Ovary (tissue), 9 donors: Measurements from ENCODE around the gene RSRC1. TPM values are rescaled to one million over a fixed set of nuclear protein-coding genes. Genes with fewer than 3 reads are reported as not detected.
"Not testable (repeated sequence)": the region's sequence is repeated elsewhere in the genome, so short reads cannot be mapped to it uniquely, and the experiment has no call there.

Experiments used
- DNase-seq, 5 donors: peaks; one replicate each; pipeline ENCODE4 v3.0.0-alpha.2; 2019 to 2020
- H3K27ac ChIP-seq, 2 donors: fragments of 200-600 bp; one replicate each; pipeline versions ENCODE4 v1.5.1 to v1.8.0; 2019 to 2022
- H3K27me3 ChIP-seq: fragments of 200-600 bp; one replicate; pipeline ENCODE4 v1.8.0; 2022
- H3K36me3 ChIP-seq: fragments of 200-600 bp; sonication (generic); one replicate; pipeline ENCODE4 v1.5.1; 2019
- H3K4me1 ChIP-seq: one replicate; pipeline ENCODE4 v1.8.1; 2013; ENCODE audit warnings: mild to moderate bottlenecking, moderate library complexity; ENCODE audit not compliant: insufficient read depth
- H3K4me3 ChIP-seq: fragments of 200-600 bp; sonication (generic); one replicate; pipeline ENCODE4 v1.5.1; 2017
- H3K9me3 ChIP-seq, 2 donors: fragments of 200-600 bp in 1 of 2; sonication (generic) in 1 of 2; one replicate each; pipeline versions ENCODE4 v1.5.1 to v1.8.1; 2013 to 2019; ENCODE audit warnings: mild to moderate bottlenecking in 1 of 2, moderate library complexity in 1 of 2
- EP300 ChIP-seq: sonication (generic); formaldehyde crosslinking; IDR thresholded peaks from one replicate; pipeline ENCODE4 v1.6.1; 2017; ENCODE audit warnings: antibody characterized with exemption
- POLR2A ChIP-seq: fragments of 450-650 bp; IDR thresholded peaks from one replicate; pipeline ENCODE4 v1.6.1; 2017; ENCODE audit warnings: antibody characterized with exemption, mild to moderate bottlenecking, moderate library complexity
- WGBS, 3 donors: extraction: QIAGEN DNeasy Blood & Tissue Kit in 1 of 3; methylation state at CpG; one replicate each; pipeline versions ENCODE4 v1.1.5 to v1.1.7; 2013 to 2017; 5-methylcytosine and 5-hydroxymethylcytosine counted together
- intact Hi-C, 4 donors: fragments of 100-400 bp; cut with DNase I; formaldehyde crosslinking; loops; one replicate each; pipeline versions ENCODE4 v1.11.0 to v1.15.1; 2022 to 2023
- polyA plus RNA-seq, 2 donors: library from polyadenylated mRNA; stranded (reverse); fragments of 200-250 nt in 1 of 2; fragments of 350-450 nt in 1 of 2; fragmentation: Illumina TruSeq in 1 of 2; extraction: RNeasy Lipid Tissue Mini Kit (QIAGEN cat#74804) in 1 of 2; gene quantifications; one replicate each; pipeline ENCODE4 v1.2.3, GENCODE V29; 2013 to 2014
- total RNA-seq, 7 donors: library from RNA; depleted of rRNA in 2 of 7; stranded (reverse); fragments of >200 nt in 2 of 7; fragmentation: NEBNext Ultra II Directional in 3 of 7; extraction: Animal tissue kit (Norgen Biotek cat#: 25700) in 3 of 7; gene quantifications; one replicate each; pipeline versions ENCODE4 v1.1.0 to v1.2.4, GENCODE V29; 2016 to 2023
- TF ChIP-seq, protein P1 (sequence below), 3 donors: fragments of 450-650 bp in 2 of 3; fragments of 200-600 bp in 1 of 3; IDR thresholded peaks; one replicate each; pipeline versions ENCODE4 v1.5.1 to v1.8.0; 2016 to 2022; ENCODE audit warnings: antibody characterized with exemption in 3 of 3, mild to moderate bottlenecking in 1 of 3
- donor health status: DM: no; HTN: no; CAD: no; lungs with moderate emphysema.
- donor health status: DM: no; HTN: no; CAD: no.
- donor health status: Bipolar disorder and iron deficiency.
- donor health status: DM: yes; HTN: yes; CAD: no.
- donor health status: DM: no; HTN: no; CAD: no.
- donor health status: DM: yes; HTN: yes; CAD: no.

Gene RSRC1
- total and polyA plus RNA-seq, 9 donors, result 13.4 to 45.1 (median 31.8) TPM

DNA sequence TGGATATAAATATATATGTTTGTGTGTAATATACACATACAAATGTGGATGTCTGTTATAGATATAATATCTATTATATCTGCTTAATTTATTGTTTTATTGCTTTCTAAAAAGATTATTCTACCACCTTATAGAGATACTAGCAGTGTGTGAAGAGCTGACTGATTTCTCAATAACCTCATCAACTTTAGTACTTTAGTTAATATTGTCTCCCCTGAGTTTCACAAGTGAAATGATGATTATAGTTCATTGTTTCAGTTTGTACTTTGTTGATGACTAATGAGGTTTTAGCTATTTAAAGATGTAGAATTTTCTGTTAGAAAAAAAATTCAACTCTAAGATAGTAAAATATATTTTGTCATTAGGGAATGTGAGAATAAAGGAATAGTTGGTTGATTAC, 11.4 kb downstream of the RSRC1 start:
- no peak overlapping the region for H3K27ac ChIP-seq
- TF ChIP-seq, protein P1, sequence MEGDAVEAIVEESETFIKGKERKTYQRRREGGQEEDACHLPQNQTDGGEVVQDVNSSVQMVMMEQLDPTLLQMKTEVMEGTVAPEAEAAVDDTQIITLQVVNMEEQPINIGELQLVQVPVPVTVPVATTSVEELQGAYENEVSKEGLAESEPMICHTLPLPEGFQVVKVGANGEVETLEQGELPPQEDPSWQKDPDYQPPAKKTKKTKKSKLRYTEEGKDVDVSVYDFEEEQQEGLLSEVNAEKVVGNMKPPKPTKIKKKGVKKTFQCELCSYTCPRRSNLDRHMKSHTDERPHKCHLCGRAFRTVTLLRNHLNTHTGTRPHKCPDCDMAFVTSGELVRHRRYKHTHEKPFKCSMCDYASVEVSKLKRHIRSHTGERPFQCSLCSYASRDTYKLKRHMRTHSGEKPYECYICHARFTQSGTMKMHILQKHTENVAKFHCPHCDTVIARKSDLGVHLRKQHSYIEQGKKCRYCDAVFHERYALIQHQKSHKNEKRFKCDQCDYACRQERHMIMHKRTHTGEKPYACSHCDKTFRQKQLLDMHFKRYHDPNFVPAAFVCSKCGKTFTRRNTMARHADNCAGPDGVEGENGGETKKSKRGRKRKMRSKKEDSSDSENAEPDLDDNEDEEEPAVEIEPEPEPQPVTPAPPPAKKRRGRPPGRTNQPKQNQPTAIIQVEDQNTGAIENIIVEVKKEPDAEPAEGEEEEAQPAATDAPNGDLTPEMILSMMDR (IDR thresholded peaks at IDR 0.05), result no peak
- TF ChIP-seq POLR2A, result no peak
- no peaks in the 10 kb centered on the region for H3K4me1 ChIP-seq
- H3K27me3 ChIP-seq, result no peaks in the 10 kb centered on the region
- intact Hi-C loops, result no loop called here
- no peak for DNase-seq
- H3K4me3 ChIP-seq, result no peak overlapping the region
- peaks cover 0 to 3% of the 10 kb centered on the region in 2 donors for H3K9me3 ChIP-seq
- no peaks in the 10 kb centered on the region for H3K36me3 ChIP-seq

DNA sequence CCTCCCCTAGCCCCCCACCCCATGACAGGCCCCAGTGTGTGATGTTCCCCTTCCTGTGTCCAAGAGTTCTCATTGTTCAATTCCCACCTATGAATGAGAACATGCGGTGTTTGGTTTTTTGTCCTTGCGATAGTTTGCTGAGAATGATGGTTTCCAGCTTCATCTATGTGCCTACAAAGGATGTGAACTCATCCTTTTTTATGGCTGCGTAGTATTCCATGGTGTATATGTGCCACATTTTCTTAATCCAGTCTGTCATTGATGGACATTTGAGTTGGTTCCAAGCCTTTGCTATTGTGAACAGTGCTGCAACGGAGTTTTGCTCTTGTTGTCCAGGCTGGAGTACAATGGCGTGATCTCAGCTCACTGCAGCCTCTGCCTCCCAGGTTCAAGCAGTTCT, 12.8 kb downstream of the RSRC1 start:
- H3K36me3 ChIP-seq, H3K4me3 ChIP-seq, H3K27me3 ChIP-seq, DNase-seq, H3K27ac ChIP-seq, H3K4me1 ChIP-seq, H3K9me3 ChIP-seq, intact Hi-C loops: not testable (repeated sequence)
- WGBS, 3 donors, result 79 to 98% (median 80%) methylated on average over 5 of the region's 5 CpGs

DNA sequence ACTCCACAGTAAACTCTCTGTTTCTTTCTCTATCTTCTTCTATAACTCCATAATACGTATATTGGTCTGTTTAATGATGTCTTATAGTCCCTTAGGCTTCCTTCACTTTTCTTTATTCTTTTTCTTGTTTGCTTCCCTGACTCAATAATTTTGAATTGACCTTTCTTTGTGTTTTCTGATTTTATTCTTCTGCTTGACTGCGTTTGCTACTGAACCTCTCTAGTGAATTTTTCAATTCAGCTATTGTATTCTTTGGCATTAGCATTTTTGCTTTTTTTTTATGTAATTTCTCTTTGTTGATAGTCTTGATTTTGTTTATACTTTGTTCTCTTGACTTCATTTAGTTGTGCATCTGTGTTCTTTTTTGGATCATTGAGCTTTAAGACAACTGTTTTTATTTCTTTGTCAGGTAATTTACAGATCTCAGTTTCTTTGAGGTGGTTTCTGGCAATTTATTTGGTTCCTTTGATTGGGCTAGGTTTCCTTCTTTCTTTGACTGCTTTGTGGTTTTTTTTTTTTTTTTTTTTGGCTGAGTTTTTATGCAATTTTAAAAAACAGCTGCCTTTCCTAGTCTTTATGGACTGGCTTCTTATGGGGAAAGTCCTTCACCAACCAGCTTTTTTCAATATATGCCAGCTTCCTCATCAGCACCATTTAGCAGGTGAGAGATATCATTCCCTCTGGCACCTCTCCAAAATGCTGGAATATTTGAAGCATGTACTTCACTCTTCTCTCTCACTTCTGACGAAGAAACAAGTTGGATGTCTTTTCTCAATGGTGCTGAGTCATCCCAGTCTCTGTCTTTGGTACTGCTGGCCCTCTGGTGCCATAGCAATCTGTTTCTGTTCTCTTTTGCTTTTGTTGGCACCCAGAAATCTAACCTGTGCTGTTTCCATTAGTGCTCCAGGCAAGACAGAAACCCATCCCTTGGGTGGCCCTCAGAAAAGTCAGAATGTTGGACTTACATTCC, 17.6 kb downstream of the RSRC1 start:
- no peak for DNase-seq
- Histone ChIP-seq H3K9me3 (peaks cover 0 to 9% of the 10 kb centered on the region in 2 donors), H3K27me3 (no peaks in the 10 kb centered on the region), H3K4me3 (no peak overlapping the region), H3K27ac (no peak overlapping the region), H3K36me3 (no peaks in the 10 kb centered on the region), H3K4me1 (no peaks in the 10 kb centered on the region)
- intact Hi-C loops, result no loop called here
- WGBS, 3 donors, result 90 to 92% (median 90%) methylated on average over 3 of the region's 3 CpGs
- TF ChIP-seq EP300 (no peak), POLR2A (no peak)
- TF ChIP-seq, protein P1 (IDR thresholded peaks at IDR 0.05), result no peak

DNA sequence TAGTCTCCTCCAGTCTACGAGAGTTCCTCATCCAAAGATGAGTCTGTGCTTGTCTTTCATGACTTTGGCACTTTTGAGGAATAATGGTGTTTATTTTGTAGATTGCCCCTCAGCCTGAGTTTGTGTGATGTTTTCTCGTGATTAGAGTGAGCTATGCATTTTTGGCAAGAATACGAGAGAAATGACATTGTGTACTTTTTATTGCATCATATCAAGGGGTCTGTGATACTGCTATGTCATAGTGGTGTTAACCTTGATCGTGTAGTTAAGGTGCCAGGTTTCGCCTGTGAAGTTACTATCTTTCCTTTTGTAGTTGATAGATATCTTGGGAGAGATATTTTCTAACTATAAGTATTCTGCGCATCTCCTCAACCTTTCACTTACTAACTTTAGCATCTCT, 18.9 kb downstream of the RSRC1 start:
- Histone ChIP-seq H3K27me3 (no peaks in the 10 kb centered on the region), H3K4me1 (no peaks in the 10 kb centered on the region), H3K9me3 (peaks cover 0 to 9% of the 10 kb centered on the region in 2 donors), H3K36me3 (no peaks in the 10 kb centered on the region), H3K4me3 (no peak overlapping the region), H3K27ac (no peak overlapping the region)
- no peak for DNase-seq
- WGBS, 3 donors, result 78 to 95% (median 80%) methylated on average over 6 of the region's 6 CpGs
- TF ChIP-seq POLR2A, result no peak
- TF ChIP-seq, protein P1 (IDR thresholded peaks at IDR 0.05), result no peak
- intact Hi-C loops, result no loop called here

DNA sequence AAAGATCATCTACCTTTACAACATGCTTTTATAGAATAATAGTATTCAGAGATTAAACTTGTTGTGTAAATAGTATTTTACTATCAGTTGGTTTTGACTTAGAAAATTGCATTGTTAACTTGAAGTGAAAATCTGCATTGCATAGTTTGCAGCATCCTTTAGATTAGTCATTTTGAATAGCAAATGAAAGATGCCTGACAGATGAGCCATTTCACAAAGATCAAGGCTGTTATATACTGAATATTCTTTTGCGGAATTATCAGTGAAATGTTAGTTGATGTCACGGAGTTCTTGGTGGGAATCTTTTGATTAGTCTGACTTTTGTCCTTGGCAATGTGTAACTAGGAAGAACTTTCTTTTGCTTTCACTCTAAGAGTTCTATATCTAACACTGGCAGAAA, 24.5 kb downstream of the RSRC1 start:
- Histone ChIP-seq H3K4me3 (no peak overlapping the region), H3K9me3 (no peaks in the 10 kb centered on the region), H3K36me3 (no peaks in the 10 kb centered on the region), H3K27me3 (no peaks in the 10 kb centered on the region), H3K4me1 (no peaks in the 10 kb centered on the region), H3K27ac (no peak overlapping the region)
- no peak for TF ChIP-seq EP300
- no peak for TF ChIP-seq POLR2A
- TF ChIP-seq, protein P1 (IDR thresholded peaks at IDR 0.05), result no peak
- 61 to 87% (median 86%) methylated on average over 2 of the region's 2 CpGs for WGBS, 3 donors
- no peak for DNase-seq
- intact Hi-C loops, result no loop called here
